Adrenal gland (tissue), 12 donors: ENCODE results near the gene ZNF335. TPM values are rescaled to one million over a fixed set of nuclear protein-coding genes. Genes with fewer than 3 reads are reported as not detected.
"Not testable (repeated sequence)": the region's sequence is repeated elsewhere in the genome, so short reads cannot be mapped to it uniquely, and the experiment has no call there.

Experiments
- DNase-seq, 7 donors: peaks; one replicate each; pipeline ENCODE4 v3.0.0-alpha.2; 2019 to 2020
- H3K27ac ChIP-seq, 5 donors: fragments of 200-600 bp; sonication (generic) in 4 of 5; 1 replicate in 3 of 5; 2 replicates in 2 of 5; pipeline versions ENCODE4 v1.5.1 to v1.8.0; 2016 to 2020; ENCODE audit warnings: mild to moderate bottlenecking in 1 of 5
- H3K27me3 ChIP-seq: fragments of 200-600 bp; 2 replicates; pipeline ENCODE4 v1.8.0; 2021
- H3K36me3 ChIP-seq, 2 donors: fragments of 200-600 bp; replicated peaks in 1 of 2; 1 replicate in 1 of 2; 2 replicates in 1 of 2; pipeline versions ENCODE4 v1.5.1 to v1.8.0; 2018 to 2022
- H3K4me1 ChIP-seq, 2 donors: fragments of 200-600 bp; replicated peaks in 1 of 2; 1 replicate in 1 of 2; 2 replicates in 1 of 2; pipeline versions ENCODE4 v1.5.1 to v1.8.0; 2018 to 2021
- H3K4me3 ChIP-seq, 4 donors: fragments of 200-600 bp; sonication (generic) in 3 of 4; one replicate each; pipeline ENCODE4 v1.5.1; 2016 to 2018
- H3K9me3 ChIP-seq, 3 donors: fragments of 200-600 bp; sonication (generic) in 1 of 3; replicated peaks in 1 of 3; 1 replicate in 2 of 3; 2 replicates in 1 of 3; pipeline versions ENCODE4 v1.5.1 to v1.8.0; 2016 to 2021
- POLR2A ChIP-seq, 2 donors: fragments of 450-650 bp; IDR thresholded peaks; one replicate each; pipeline ENCODE4 v1.6.1; 2017; ENCODE audit warnings: antibody characterized with exemption in 2 of 2, mild to moderate bottlenecking in 2 of 2, moderate library complexity in 1 of 2
- WGBS, 4 donors: extraction: QIAGEN DNeasy Blood & Tissue Kit in 2 of 4; methylation state at CpG; one replicate each; pipeline versions ENCODE4 v1.1.5 to v1.1.7; 2013 to 2017; 5-methylcytosine and 5-hydroxymethylcytosine counted together
- intact Hi-C, 2 donors: fragments of 100-400 bp; cut with DNase I; formaldehyde crosslinking; loops; one replicate each; pipeline versions ENCODE4 v1.14.1 to v1.15.0; 2022 to 2023
- polyA plus RNA-seq, 3 donors: library from polyadenylated mRNA; stranded (reverse); fragments of 200-250 nt in 2 of 3; fragments of 350-450 nt in 1 of 3; fragmentation: Illumina TruSeq in 1 of 3; extraction: RNeasy Lipid Tissue Mini Kit (QIAGEN cat#74804) in 1 of 3; gene quantifications; one replicate each; pipeline ENCODE4 v1.2.3, GENCODE V29; 2013 to 2014
- total RNA-seq, 9 donors: library from RNA; depleted of rRNA in 4 of 9; stranded (reverse); fragments of >200 nt in 4 of 9; fragments of 120-200 nt in 1 of 9; fragmentation: NEBNext Ultra II Directional in 1 of 9; extraction: Animal tissue kit (Norgen Biotek cat#: 25700) in 1 of 9; gene quantifications; one replicate each; pipeline versions ENCODE4 v1.1.0 to v1.2.4, GENCODE V29; 2013 to 2023
- TF ChIP-seq, protein P1 (sequence below), 6 experiments: fragments of 450-650 bp in 4 of 6; fragments of 200-600 bp in 2 of 6; sonication (generic) in 1 of 6; IDR thresholded peaks; 1 replicate in 5 of 6; 2 replicates in 1 of 6; pipeline versions ENCODE4 v1.5.1 to v1.8.0; 2016 to 2021; ENCODE audit warnings: antibody characterized with exemption in 6 of 6, mild to moderate bottlenecking in 2 of 6, moderate library complexity in 1 of 6
- donor health status: healthy with polysubstance abuse.
- donor health status: Bipolar disorder and iron deficiency.
- donor health status: DM: yes; HTN: yes; CAD: no.
- donor health status: DM: no; HTN: no; CAD: no.
- donor health status: DM: no; HTN: no; CAD: no.
- donor health status: DM: yes; HTN: yes; CAD: no.

ZNF335 gene
- total and polyA plus RNA-seq, 12 donors = 5.4 to 45.1 (median 17.7) TPM

DNA sequence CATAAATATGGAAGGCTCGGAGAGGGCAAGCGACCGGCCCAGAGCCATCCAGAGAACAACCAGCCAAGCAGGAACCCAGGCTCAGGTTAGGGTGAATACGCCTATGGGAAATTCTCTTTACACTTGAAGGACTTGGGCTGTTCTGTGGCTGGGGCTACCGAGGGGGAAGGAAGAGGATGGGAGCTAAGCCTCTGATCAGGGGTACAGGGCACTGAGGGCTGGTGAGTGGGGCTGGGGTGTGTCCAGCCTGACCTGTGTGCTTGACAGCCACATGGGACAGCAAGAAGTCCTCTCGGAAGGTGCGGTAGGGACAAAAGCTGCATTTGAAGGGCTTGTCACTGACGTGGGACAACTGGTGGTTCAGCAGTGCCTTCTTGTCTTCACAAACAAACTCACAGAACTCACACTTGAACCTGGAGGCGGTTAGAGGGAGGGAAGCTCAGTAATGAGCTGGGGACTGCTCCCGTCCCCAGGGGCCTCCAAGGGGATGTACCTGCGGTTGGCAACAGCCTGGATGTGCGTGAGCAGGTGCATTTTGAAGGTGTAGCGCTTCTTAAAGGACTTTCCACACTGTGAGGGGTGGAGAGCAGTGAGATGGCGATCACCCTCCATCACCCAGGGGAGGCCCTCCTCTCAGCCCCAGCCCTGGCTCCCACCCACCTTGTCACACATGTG is 11.9 kb downstream of the ZNF335 start:
- Histone ChIP-seq H3K36me3 (peaks cover 0 to 93% of the 10 kb centered on the region in 2 donors), H3K4me1 (no peaks in the 10 kb centered on the region), H3K27ac (no peak overlapping the region), H3K4me3 (no peak overlapping the region), H3K27me3 (no peaks in the 10 kb centered on the region), H3K9me3 (no peaks in the 10 kb centered on the region)
- 92 to 98% (median 94%) methylated on average over 11 to 14 of the region's 14 CpGs for whole genome bisulfite sequencing, 4 donors
- DNase-seq = peak in 4 of 7 donors; percentile 4 to 42 (median 14)
- intact Hi-C loops = loop anchor here (5.0 kb wide), 2 partner anchors 138 to 158 kb away; no protein-coding TSS in a partner anchor
- TF ChIP-seq, protein P1, sequence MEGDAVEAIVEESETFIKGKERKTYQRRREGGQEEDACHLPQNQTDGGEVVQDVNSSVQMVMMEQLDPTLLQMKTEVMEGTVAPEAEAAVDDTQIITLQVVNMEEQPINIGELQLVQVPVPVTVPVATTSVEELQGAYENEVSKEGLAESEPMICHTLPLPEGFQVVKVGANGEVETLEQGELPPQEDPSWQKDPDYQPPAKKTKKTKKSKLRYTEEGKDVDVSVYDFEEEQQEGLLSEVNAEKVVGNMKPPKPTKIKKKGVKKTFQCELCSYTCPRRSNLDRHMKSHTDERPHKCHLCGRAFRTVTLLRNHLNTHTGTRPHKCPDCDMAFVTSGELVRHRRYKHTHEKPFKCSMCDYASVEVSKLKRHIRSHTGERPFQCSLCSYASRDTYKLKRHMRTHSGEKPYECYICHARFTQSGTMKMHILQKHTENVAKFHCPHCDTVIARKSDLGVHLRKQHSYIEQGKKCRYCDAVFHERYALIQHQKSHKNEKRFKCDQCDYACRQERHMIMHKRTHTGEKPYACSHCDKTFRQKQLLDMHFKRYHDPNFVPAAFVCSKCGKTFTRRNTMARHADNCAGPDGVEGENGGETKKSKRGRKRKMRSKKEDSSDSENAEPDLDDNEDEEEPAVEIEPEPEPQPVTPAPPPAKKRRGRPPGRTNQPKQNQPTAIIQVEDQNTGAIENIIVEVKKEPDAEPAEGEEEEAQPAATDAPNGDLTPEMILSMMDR (IDR thresholded peaks at IDR 0.05) = no peak
- no peak for TF ChIP-seq POLR2A (IDR thresholded peaks at IDR 0.05)

DNA sequence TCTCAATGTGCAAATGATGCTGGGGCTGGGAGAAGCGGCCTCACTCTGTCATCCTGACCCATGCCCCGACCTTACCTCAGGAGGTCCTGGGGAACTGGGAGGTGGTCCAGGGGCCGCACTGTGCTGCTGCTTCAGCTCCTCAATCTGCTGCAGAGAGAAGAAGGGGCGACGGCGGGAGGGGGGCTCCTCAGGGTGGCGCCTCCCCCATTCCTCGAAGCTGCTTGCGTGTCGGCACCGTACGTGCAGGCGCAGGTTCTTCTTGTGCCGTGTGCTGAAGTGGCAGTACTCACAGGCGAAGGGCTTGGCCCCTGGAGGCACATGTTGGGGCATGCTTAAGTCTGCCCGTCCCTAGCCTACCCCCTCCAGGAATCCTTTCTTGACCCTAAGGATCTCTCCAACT is 12.9 kb downstream of the ZNF335 start:
- peak in 5 of 7 donors; percentile 4 to 51 (median 16) for DNase-seq
- TF ChIP-seq, protein P1 (IDR thresholded peaks at IDR 0.05) = no peak
- no peak for TF ChIP-seq POLR2A (IDR thresholded peaks at IDR 0.05)
- H3K4me1 ChIP-seq = no peaks in the 10 kb centered on the region
- 83 to 96% (median 88%) methylated on average over 6 to 16 of the region's 16 CpGs for WGBS, 4 donors
- H3K9me3 ChIP-seq = no peaks in the 10 kb centered on the region
- intact Hi-C loops = no loop called here
- no peak overlapping the region for H3K4me3 ChIP-seq
- H3K36me3 ChIP-seq = peaks cover 0 to 84% of the 10 kb centered on the region in 2 donors
- H3K27ac ChIP-seq = no peak overlapping the region
- H3K27me3 ChIP-seq = no peaks in the 10 kb centered on the region

DNA sequence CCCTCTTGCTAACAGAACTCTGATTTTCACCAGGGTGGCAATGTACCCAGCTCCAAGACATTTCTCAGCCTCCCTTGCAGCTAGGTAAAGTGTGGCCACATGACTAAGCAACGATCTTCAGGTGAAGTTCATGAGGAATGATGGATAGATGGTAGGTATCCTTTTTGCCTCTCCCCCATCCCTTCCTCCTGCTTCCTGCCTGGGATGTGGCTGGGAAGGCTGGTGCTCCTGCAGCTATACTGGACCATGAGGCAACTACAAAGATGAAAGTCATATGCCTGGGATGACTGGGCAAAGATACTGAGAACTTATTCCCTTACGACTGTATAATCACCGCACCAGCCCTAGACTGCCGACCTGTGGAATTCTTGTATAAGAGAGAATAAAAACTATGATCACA is 13.4 kb downstream of the ZNF335 start:
- peak in 3 of 7 donors; percentile 1 to 20 (median 11) for DNase-seq
- H3K27ac ChIP-seq = no peak overlapping the region
- TF ChIP-seq POLR2A (IDR thresholded peaks at IDR 0.05) = no peak
- TF ChIP-seq, protein P1 (IDR thresholded peaks at IDR 0.05) = no peak
- no peaks in the 10 kb centered on the region for H3K4me1 ChIP-seq
- H3K4me3 ChIP-seq = no peak overlapping the region
- intact Hi-C loops = no loop called here
- peaks cover 0 to 83% of the 10 kb centered on the region in 2 donors for H3K36me3 ChIP-seq
- H3K27me3 ChIP-seq = no peaks in the 10 kb centered on the region
- WGBS, 4 donors = 93 to 98% (median 97%) methylated on average over 4 of the region's 4 CpGs
- no peaks in the 10 kb centered on the region for H3K9me3 ChIP-seq

DNA sequence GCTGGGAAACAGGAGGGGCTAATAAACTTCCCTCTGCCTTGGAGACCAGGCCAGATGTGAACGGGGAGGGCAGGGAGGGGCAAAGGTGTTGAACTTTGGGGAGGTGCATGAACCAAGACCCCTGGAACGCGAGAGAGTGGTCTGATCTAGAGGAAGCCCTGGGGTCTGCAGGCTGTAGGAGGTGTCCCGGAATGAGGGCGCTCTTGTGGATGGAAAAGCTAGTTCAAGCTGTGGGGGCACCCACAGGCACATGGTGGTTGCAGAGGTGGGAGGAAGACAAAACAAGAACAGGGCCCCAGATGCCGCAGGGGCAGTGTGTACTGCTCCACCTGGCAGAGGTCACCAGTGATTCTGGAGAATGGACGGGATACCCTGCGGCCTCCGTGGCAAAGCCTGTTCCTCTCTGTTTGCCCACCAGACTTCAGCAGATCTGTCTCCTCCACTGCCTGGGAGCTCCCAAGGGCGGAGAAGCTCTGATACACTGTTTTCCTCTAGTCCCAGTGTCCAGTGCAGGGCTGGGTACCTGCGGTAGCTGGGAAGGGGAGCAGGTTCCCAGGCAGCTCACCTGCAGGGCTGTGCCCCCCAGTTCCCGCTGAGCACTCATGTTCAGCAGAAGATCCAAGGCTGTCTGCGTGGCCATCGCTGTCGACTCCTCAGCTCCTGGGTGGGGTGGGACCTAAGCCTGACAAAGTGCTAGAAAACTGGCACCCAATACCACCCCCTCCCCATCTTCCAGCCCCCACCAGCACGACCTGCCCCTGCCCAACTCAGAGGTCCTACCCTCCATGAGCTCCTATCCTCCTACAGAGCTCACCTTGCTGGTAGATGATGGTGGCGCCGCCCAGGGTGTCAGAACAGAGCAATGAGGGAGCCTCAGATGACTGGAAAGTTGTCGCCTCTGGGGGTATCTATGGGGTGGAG is 14.7 kb downstream of the ZNF335 start:
- intact Hi-C loops = no loop called here
- TF ChIP-seq POLR2A (IDR thresholded peaks at IDR 0.05) = no peak
- TF ChIP-seq, protein P1 (IDR thresholded peaks at IDR 0.05) = no peak
- no peaks in the 10 kb centered on the region for H3K27me3 ChIP-seq
- WGBS, 4 donors = 85 to 91% (median 89%) methylated on average over 14 to 19 of the region's 19 CpGs
- no peaks in the 10 kb centered on the region for H3K4me1 ChIP-seq
- peak in 6 of 7 donors; percentile 0 to 47 (median 13) for DNase-seq
- H3K36me3 ChIP-seq = peaks cover 0 to 83% of the 10 kb centered on the region in 2 donors
- H3K4me3 ChIP-seq = no peak overlapping the region
- no peaks in the 10 kb centered on the region for H3K9me3 ChIP-seq
- no peak overlapping the region for H3K27ac ChIP-seq

DNA sequence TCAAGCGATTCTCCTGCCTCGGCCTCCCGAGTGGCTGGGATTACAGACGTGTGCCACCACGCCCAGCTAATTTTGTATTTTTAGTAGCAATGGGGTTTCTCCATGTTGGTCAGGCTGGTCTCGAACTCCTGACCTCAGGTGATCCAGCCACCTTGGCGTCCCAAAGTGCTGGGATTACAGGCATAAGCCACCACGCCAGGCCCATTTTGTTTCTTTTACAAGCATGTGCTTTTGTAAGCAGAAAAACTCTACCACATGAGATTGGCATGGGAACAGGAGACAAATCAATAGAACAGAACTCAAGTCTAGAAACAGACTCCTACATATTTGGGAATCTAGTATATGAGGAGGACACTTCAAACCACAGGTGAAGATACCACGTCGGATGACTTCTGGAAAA is 15.7 kb downstream of the ZNF335 start:
- H3K27me3 ChIP-seq, H3K9me3 ChIP-seq, intact Hi-C loops, H3K4me3 ChIP-seq, H3K4me1 ChIP-seq, H3K27ac ChIP-seq: not testable (repeated sequence)
- DNase-seq = peak in 6 of 7 donors; percentile 6 to 42 (median 14)
- H3K36me3 ChIP-seq = peaks cover 0 to 84% of the 10 kb centered on the region in 2 donors
- 89 to 97% (median 93%) methylated on average over 10 of the region's 10 CpGs for WGBS, 4 donors
